H9 (cell line): ENCODE measurements around the gene WBP1L. TPM values are rescaled to one million over a fixed set of nuclear protein-coding genes. Genes with fewer than 3 reads are reported as not detected.

ENCODE experiments used
- DNase-seq: peaks from one replicate; pipeline ENCODE4 v3.0.0-alpha.2; 2017
- H2AFZ ChIP-seq: one replicate; pipeline ENCODE4 v1.6.1; 2013; ENCODE audit warnings: mild to moderate bottlenecking, low read length, control low read depth, moderate library complexity
- H2AK5ac ChIP-seq: 2 replicates; pipeline ENCODE4 v1.6.1; 2013; ENCODE audit warnings: low read length, control low read depth, mixed read lengths; ENCODE audit not compliant: insufficient read length
- H2BK120ac ChIP-seq: one replicate; pipeline ENCODE4 v1.6.1; 2013; ENCODE audit warnings: low read depth, mild to moderate bottlenecking, low read length, control low read depth, inconsistent platforms; ENCODE audit not compliant: poor library complexity, severe bottlenecking
- H2BK12ac ChIP-seq: 2 replicates; pipeline ENCODE4 v1.6.1; 2013; ENCODE audit warnings: low read length, control low read depth, mixed read lengths, low read depth; ENCODE audit not compliant: insufficient read length
- H2BK15ac ChIP-seq: 2 replicates; pipeline ENCODE4 v1.6.1; 2013; ENCODE audit warnings: low read depth, low read length, control low read depth
- H2BK20ac ChIP-seq: one replicate; pipeline ENCODE4 v1.6.1; 2013; ENCODE audit warnings: low read depth, mild to moderate bottlenecking, low read length, control low read depth, inconsistent platforms; ENCODE audit not compliant: poor library complexity, severe bottlenecking
- H2BK5ac ChIP-seq: 2 replicates; pipeline ENCODE4 v1.6.1; 2013; ENCODE audit warnings: low read length, control low read depth, mixed read lengths; ENCODE audit not compliant: insufficient read length
- H3K14ac ChIP-seq: 2 replicates; pipeline ENCODE4 v1.6.1; 2013; ENCODE audit warnings: low read length, control low read depth; ENCODE audit not compliant: insufficient read depth
- H3K18ac ChIP-seq: 2 replicates; pipeline ENCODE4 v1.6.1; 2013; ENCODE audit warnings: low read depth, mild to moderate bottlenecking, mixed read lengths, low read length, control low read depth; ENCODE audit not compliant: insufficient read length
- H3K23ac ChIP-seq: 2 replicates; pipeline ENCODE4 v1.6.1; 2013; ENCODE audit warnings: low read length, control low read depth, mixed read lengths, low read depth; ENCODE audit not compliant: insufficient read length
- H3K23me2 ChIP-seq: 2 replicates; pipeline ENCODE4 v1.6.1; 2013; ENCODE audit warnings: low read depth, mild to moderate bottlenecking, mixed read lengths, low read length, control low read depth; ENCODE audit not compliant: insufficient read length, poor library complexity, severe bottlenecking
- H3K27ac ChIP-seq: 2 replicates; pipeline ENCODE4 v1.5.1; 2013; ENCODE audit warnings: low read length, control low read depth, mixed read lengths, low read depth; ENCODE audit not compliant: insufficient read length
- H3K27me3 ChIP-seq: 2 replicates; pipeline ENCODE4 v1.6.1; 2013; ENCODE audit warnings: low read length, control low read depth, inconsistent platforms; ENCODE audit not compliant: insufficient read depth
- H3K4ac ChIP-seq: 2 replicates; pipeline ENCODE4 v1.6.1; 2013; ENCODE audit warnings: low read depth, mild to moderate bottlenecking, control low read depth, inconsistent platforms, low read length, moderate library complexity
- H3K4me1 ChIP-seq: 2 replicates; pipeline ENCODE4 v1.6.1; 2013; ENCODE audit warnings: low read length, control low read depth, inconsistent platforms; ENCODE audit not compliant: insufficient read depth
- H3K4me2 ChIP-seq: 2 replicates; pipeline ENCODE4 v1.6.1; 2013; ENCODE audit warnings: low read length, control low read depth, mixed read lengths; ENCODE audit not compliant: insufficient read length, insufficient read depth
- H3K56ac ChIP-seq: 2 replicates; pipeline ENCODE4 v1.6.1; 2013; ENCODE audit warnings: low read depth, mild to moderate bottlenecking, mixed read lengths, low read length, control low read depth; ENCODE audit not compliant: insufficient read length
- H3K79me1 ChIP-seq: 2 replicates; pipeline ENCODE4 v1.6.1; 2013; ENCODE audit warnings: low read depth, mild to moderate bottlenecking, moderate library complexity, low read length, control low read depth, inconsistent platforms; ENCODE audit not compliant: insufficient read depth, poor library complexity, severe bottlenecking
- H3K79me2 ChIP-seq: 2 replicates; pipeline ENCODE4 v1.6.1; 2013; ENCODE audit warnings: low read length, control low read depth, inconsistent platforms; ENCODE audit not compliant: insufficient read depth
- H3K9ac ChIP-seq: 2 replicates; pipeline ENCODE4 v1.6.1; 2013; ENCODE audit warnings: low read length, control low read depth, mixed read lengths; ENCODE audit not compliant: insufficient read length; ENCODE audit errors: extremely low read depth
- H3K9me3 ChIP-seq: one replicate; pipeline ENCODE4 v1.6.1; 2013; ENCODE audit warnings: low read depth, low read length, inconsistent platforms; ENCODE audit not compliant: control insufficient read depth
- H3T11ph ChIP-seq: one replicate; pipeline ENCODE4 v1.6.1; 2013; ENCODE audit warnings: mild to moderate bottlenecking, low read length, control low read depth, inconsistent platforms
- H4K20me1 ChIP-seq: one replicate; pipeline ENCODE4 v1.6.1; 2013; ENCODE audit not compliant: control insufficient read depth, insufficient read length, insufficient read depth
- H4K5ac ChIP-seq: 2 replicates; pipeline ENCODE4 v1.6.1; 2013; ENCODE audit warnings: low read depth, mild to moderate bottlenecking, mixed read lengths, low read length, control low read depth; ENCODE audit not compliant: insufficient read length
- H4K8ac ChIP-seq: replicated peaks from 2 replicates; pipeline ENCODE4 v1.6.1; 2013; ENCODE audit warnings: low read length, control low read depth, mixed read lengths, low read depth; ENCODE audit not compliant: insufficient read length
- H4K91ac ChIP-seq: 2 replicates; pipeline ENCODE4 v1.6.1; 2013; ENCODE audit warnings: low read depth, mild to moderate bottlenecking, moderate library complexity, mixed read lengths, low read length, control low read depth; ENCODE audit not compliant: insufficient read length
- H3K27ac Mint-ChIP-seq, 3 experiments: 2 replicates in 2 of 3; 3 replicates in 1 of 3; pipeline ENCODE4 v1.8.0; 2020 to 2021; ENCODE audit warnings: mixed read lengths in 3 of 3, mild to moderate bottlenecking in 1 of 3, moderate library complexity in 1 of 3
- H3K27me3 Mint-ChIP-seq: 2 replicates; pipeline ENCODE4 v1.8.0; 2021; ENCODE audit warnings: low read depth, mild to moderate bottlenecking, moderate library complexity, mixed read lengths
- H3K36me3 Mint-ChIP-seq, 3 experiments: 2 replicates in 2 of 3; 3 replicates in 1 of 3; pipeline ENCODE4 v1.8.0; 2020 to 2021; ENCODE audit warnings: low read depth in 3 of 3, mixed read lengths in 3 of 3; ENCODE audit not compliant: insufficient read depth in 1 of 3
- H3K4me1 Mint-ChIP-seq, 2 experiments: 2 replicates each; pipeline ENCODE4 v1.8.0; 2020; ENCODE audit warnings: mixed read lengths in 2 of 2
- H3K4me3 Mint-ChIP-seq, 2 experiments: 2 replicates in 1 of 2; 3 replicates in 1 of 2; pipeline ENCODE4 v1.8.0; 2020 to 2021; ENCODE audit warnings: mild to moderate bottlenecking in 2 of 2, mixed read lengths in 2 of 2, moderate library complexity in 1 of 2
- H3K9me3 Mint-ChIP-seq, 2 experiments: 2 replicates in 1 of 2; 3 replicates in 1 of 2; pipeline ENCODE4 v1.8.0; 2020; ENCODE audit warnings: mild to moderate bottlenecking in 2 of 2, mixed read lengths in 2 of 2, moderate library complexity in 1 of 2
- CTCF ChIP-seq: fragments of 200-600 bp; sonication (generic); conservative IDR thresholded peaks from 3 replicates; pipeline ENCODE4 v1.8.0; 2021; ENCODE audit warnings: antibody characterized with exemption, mild to moderate bottlenecking
- WGBS: extraction: QIAGEN DNeasy Blood & Tissue Kit; methylation state at CpG from one replicate; pipeline ENCODE4 v1.1.7; 2013; ENCODE audit warnings: missing lambda C conversion rate, low lambda C conversion rate, mixed read lengths; ENCODE audit not compliant: insufficient read length; ENCODE audit errors: extremely low coverage; 5-methylcytosine and 5-hydroxymethylcytosine counted together
- total RNA-seq: library from RNA; stranded (reverse); gene quantifications from 2 replicates; pipeline ENCODE4 v1.2.1, GENCODE V29; 2021

The WBP1L gene
- total RNA-seq, 1 experiment from 2014 or later, result 23.8 TPM

- Mint-ChIP-seq H3K4me3 (no peak overlapping the region), H3K27me3 (peaks cover 9% of the 10 kb centered on the region), H3K9me3 (peaks cover 15% of the 10 kb centered on the region in 2 experiments), H3K4me1 (peaks cover 3% of the 10 kb centered on the region in 2 experiments; a peak in 2 of 4 replicates), H3K36me3 (peaks cover 6 to 13% (median 8%) of the 10 kb centered on the region in 3 experiments; a peak in 6 of 7 replicates), H3K27ac (no peak overlapping the region; a peak in 1 of 7 replicates)
- no peak overlapping the region for H4K5ac ChIP-seq
- H3K4me2 ChIP-seq, result no peak overlapping the region
- no peaks in the 10 kb centered on the region for H3K4me1 ChIP-seq
- H3K27me3 ChIP-seq, result no peaks in the 10 kb centered on the region
- H2BK20ac ChIP-seq, result no peak overlapping the region
- no peak overlapping the region for H2AK5ac ChIP-seq
- no peaks in the 10 kb centered on the region for H3K79me2 ChIP-seq
- no peak overlapping the region for H2BK12ac ChIP-seq
- no peak overlapping the region for H2BK5ac ChIP-seq
- H3K18ac ChIP-seq, result no peak overlapping the region
- DNase-seq, result peak; percentile 86
- H2BK120ac ChIP-seq, result no peak overlapping the region
- H4K91ac ChIP-seq, result no peak overlapping the region
- TF ChIP-seq CTCF, result peak; percentile 93
- no peak overlapping the region for H3K9ac ChIP-seq
- H3K4ac ChIP-seq, result no peak overlapping the region
- H4K8ac ChIP-seq, result no peak overlapping the region
- H3K27ac ChIP-seq, result no peak overlapping the region
- H3K79me1 ChIP-seq, result no peaks in the 10 kb centered on the region
- H3K9me3 ChIP-seq, result peaks cover 5% of the 10 kb centered on the region
- no peak overlapping the region for H3K56ac ChIP-seq
- no peaks in the 10 kb centered on the region for H4K20me1 ChIP-seq
- WGBS, result no CpG with 5 or more reads among the region's 11 CpGs
- no peak overlapping the region for H3T11ph ChIP-seq
- no peak overlapping the region for H2AFZ ChIP-seq
- no peaks in the 10 kb centered on the region for H3K23me2 ChIP-seq
- H3K23ac ChIP-seq, result no peak overlapping the region
- no peak overlapping the region for H2BK15ac ChIP-seq
- H3K14ac ChIP-seq, result no peak overlapping the region
Measured at GRCh38 chr10:102835007-102835482, 91.3 kb downstream of the WBP1L start.
